ENCODE data around the gene TMPRSS11E. TPM values are rescaled to one million over a fixed set of nuclear protein-coding genes. Genes with fewer than 3 reads are reported as not detected.
"Not testable (repeated sequence)": the region's sequence is repeated elsewhere in the genome, so short reads cannot be mapped to it uniquely, and the experiment has no call there.

Gene TMPRSS11E
- total RNA-seq = not detected
- long read RNA-seq = 0 reads

DNA sequence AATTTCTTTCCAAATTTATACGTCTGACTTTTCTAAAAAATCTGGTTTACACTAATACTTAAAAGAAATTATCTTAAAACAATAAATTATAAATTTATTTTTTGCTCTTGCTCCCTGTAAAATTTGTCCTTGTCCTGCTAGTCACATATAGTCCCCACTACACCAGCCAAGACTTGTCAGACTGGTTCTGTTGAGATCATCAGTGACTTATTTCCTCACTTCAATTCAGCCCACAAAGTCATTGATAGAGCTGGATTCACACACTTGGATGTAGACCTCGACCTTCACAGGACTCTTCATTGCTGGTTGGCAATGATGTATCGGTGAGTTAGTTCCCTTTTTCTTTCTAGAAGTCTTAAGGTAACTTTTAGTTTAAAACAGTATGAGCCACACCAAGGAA lies at the start of gene TMPRSS11E:
Gene TMPRSS11E, plus strand, starts transcription at position 263 of the 400 bp plus-strand sequence. Its CDS starts 50 bp downstream, at position 313.
- DNase-seq = no peak
- ATAC-seq = no peak
- intact Hi-C loops (cut with micrococcal nuclease) = no loop called here

DNA sequence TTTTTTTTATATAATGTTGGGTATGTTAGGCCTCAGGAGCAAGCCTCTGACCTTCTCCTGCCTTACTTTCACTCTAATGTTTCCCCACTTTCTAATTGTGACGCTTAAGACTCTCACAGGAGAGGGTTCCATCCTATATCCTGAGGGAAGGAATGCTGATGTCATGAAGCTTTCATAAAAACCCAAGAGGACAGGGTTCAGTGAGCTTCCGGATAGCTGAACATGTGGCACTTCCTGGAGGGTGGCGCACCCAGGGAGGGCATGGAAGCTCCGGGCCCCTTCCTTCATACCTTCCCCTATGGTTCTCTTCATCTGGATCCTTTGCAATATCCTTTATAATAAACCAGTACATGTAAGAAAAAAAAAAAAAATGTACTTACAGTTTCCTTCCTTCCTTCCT lies 48.0 kb upstream of the TMPRSS11E start:
- ATAC-seq (no peak), DNase-seq (no peak)
- intact Hi-C loops (cut with micrococcal nuclease) = no loop called here

DNA sequence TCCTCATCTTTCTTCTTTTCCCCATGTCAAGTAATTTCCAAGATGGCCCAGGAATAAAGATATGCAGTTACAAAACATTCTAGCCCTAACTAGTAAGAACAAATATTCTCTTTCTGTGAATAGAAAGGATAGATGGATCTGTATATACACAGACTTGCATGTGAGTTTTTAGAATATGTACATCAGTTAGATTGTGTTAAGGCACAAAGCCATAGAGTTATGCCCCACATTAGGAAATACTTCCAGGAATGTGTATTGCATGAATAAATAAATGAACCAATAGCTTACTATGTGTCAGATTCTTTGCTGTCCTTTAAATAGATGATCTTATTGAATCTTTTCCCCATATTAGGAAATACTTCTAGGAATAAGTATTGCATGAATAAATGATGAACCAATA lies 46.0 kb upstream of the TMPRSS11E start:
- DNase-seq (no peak), ATAC-seq (no peak)
- intact Hi-C loops (cut with micrococcal nuclease) = no loop called here

DNA sequence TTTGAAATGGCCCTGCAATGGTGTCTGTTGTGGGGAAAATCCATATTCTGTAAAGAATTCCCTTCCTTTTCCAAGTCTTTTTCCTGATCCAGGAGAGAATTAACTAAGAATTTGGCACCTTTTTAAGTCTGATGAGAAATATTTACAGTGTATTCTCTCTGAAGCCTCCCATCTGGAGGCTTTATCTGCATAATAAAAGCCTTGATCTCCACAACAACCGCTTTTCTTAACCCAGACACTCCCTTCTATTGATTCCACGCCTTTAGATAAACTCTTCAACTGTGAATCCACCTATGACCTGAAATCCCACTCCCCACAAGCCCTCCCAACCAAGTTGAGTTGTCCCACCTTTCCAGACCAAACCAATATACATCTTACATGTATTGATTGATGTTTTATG lies 43.1 kb upstream of the TMPRSS11E start:
- intact Hi-C loops (cut with micrococcal nuclease) = no loop called here
- no peak for DNase-seq
- no peak for ATAC-seq

DNA sequence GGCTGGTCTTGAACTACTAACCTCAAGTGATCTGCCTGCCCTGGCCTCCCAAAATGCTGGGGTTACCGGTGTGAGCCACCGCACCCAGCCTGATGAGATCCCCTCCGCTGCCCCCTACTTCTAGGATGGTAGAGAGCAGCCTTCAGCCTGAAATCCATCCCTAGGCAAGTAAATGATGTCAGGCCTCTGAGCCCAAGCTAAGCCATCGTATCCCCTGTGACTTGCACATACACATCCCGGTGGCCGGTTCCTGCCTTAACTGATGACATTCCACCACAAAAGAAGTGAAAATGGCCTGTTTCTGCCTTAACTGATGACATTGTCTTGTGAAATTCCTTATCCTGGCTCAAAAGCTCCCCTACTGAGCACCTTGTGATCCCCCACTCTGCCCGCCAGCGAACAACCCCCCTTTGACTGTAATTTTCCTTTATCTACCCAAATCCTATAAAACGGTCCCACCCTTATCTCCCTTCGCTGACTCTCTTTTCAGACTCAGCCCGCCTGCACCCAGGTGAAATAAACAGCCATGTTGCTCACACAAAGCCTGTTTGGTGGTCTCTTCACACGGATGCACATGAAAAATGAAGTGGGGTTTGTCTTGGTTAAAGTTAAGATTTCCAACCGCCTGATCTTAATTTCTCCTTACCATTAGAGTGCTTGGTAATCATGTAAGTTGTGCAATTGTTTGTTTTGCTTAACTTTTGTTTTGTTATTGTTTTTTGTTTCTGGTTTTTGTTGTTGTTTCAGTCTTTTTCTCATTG lies 41.4 kb upstream of the TMPRSS11E start:
- ATAC-seq; DNase-seq; intact Hi-C loops (cut with micrococcal nuclease): not testable (repeated sequence)

DNA sequence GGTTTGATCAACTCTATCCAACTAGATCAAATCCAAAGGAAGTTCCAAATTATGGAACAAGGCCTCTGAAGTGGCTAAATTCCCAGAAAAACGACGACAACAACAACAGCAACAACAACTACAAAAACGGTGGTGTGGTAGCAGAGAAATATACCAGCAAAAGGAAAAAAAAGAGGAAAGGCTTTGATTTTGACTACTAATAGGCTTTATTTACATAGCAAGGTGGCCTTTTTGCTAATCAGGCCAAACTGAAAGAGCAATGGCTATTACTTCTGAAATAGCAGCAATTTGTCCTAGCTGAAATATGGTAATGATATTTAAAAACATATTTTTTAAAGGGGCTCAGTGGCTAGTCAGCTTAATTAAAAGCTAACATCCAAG lies 40.8 kb upstream of the TMPRSS11E start:
- no peak for DNase-seq
- intact Hi-C loops (cut with micrococcal nuclease) = no loop called here
- ATAC-seq = no peak

GRCh38 chr4:68407015-68407867 lies 40.0 kb upstream of the TMPRSS11E start:
- ATAC-seq; intact Hi-C loops (cut with micrococcal nuclease); DNase-seq: not testable (repeated sequence)

DNA sequence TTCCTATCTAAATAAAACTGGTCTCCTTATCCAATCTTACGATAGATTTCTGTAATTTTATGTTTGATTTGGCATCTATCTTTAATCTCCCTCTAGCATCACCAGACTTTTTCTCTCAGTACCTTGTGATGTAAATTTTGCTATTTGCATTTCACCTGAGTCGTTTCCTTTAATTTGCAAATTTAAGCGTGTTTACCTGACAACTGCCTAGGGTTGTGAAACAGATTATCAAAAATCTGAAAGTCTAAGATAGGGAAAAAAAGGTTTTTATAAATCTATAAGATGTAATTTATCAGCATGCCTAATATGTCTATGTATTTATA lies 39.4 kb upstream of the TMPRSS11E start:
- no peak for DNase-seq
- intact Hi-C loops (cut with micrococcal nuclease) = no loop called here
- no peak for ATAC-seq

GRCh38 chr4:68410149-68410548 lies 37.1 kb upstream of the TMPRSS11E start:
- intact Hi-C loops (cut with micrococcal nuclease) = no loop called here
- DNase-seq (no peak), ATAC-seq (no peak)

GRCh38 chr4:68410643-68411042 lies 36.6 kb upstream of the TMPRSS11E start:
- no peak for ATAC-seq
- DNase-seq = no peak
- intact Hi-C loops (cut with micrococcal nuclease) = no loop called here

GRCh38 chr4:68412031-68412430 lies 35.2 kb upstream of the TMPRSS11E start:
- DNase-seq; ATAC-seq; intact Hi-C loops (cut with micrococcal nuclease): not testable (repeated sequence)

GRCh38 chr4:68416591-68416990 lies 30.7 kb upstream of the TMPRSS11E start:
- intact Hi-C loops (cut with micrococcal nuclease) = no loop called here

GRCh38 chr4:68426516-68426915 lies 20.7 kb upstream of the TMPRSS11E start:
- ATAC-seq = no peak

More at GRCh38 chr4:68416591-68416990, 30.7 kb upstream of the TMPRSS11E start:
- DNase-seq (no peak), ATAC-seq (no peak)

DNA sequence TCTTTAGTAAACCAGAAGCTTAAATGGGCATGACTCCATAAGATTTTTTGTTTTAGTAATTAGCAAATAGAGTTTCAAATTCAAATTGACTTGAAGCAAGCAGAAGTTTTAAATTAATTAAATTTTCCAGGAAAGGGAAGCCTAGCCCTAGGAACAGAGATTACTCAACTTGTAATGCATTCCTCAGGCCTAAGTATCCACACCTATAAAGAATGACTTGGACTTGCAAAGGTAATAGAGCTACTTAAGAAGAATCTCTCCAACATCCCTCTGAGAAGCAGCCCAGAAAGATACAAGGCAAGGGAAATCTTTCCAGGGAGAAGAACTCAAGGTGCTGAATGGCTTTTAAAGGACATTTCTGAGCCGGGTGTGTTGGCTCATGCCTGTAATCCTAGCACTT lies 16.9 kb upstream of the TMPRSS11E start:
- no peak for DNase-seq
- ATAC-seq = no peak
- intact Hi-C loops (cut with micrococcal nuclease) = no loop called here

More at GRCh38 chr4:68426516-68426915, 20.7 kb upstream of the TMPRSS11E start:
- intact Hi-C loops (cut with micrococcal nuclease) = no loop called here
- no peak for DNase-seq

- ATAC-seq (no peak), DNase-seq (no peak)
- intact Hi-C loops (cut with micrococcal nuclease) = no loop called here
These were observed 14.9 kb upstream of the TMPRSS11E start for GRCh38 chr4:68432320-68432719.

- DNase-seq (no peak), ATAC-seq (no peak)
- intact Hi-C loops (cut with micrococcal nuclease) = no loop called here
These were observed 13.7 kb upstream of the TMPRSS11E start for GRCh38 chr4:68433582-68433981.

GRCh38 chr4:68434277-68434676 lies 13.0 kb upstream of the TMPRSS11E start:
- intact Hi-C loops (cut with micrococcal nuclease) = no loop called here
- no peak for ATAC-seq
- no peak for DNase-seq

GRCh38 chr4:68434836-68435235 lies 12.4 kb upstream of the TMPRSS11E start:
- ATAC-seq (no peak), DNase-seq (no peak)
- intact Hi-C loops (cut with micrococcal nuclease) = no loop called here

DNA sequence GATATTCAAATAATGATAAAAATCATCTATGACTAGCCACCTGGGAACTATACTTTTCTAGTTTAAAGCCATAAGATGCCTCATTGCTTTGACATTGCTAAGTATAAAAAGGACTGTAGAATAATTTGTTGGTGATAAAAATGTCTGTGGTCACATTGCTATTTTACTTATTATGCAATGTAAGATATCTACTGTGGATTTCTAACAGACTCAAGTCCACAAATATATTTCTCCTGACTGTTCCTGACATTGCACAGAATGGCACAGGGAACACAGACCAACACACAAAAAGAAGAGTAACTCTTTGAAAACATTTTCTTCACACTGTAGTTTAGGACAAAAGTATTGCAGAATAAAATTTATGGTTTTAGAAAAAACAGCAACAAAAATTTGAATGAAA lies 2.2 kb upstream of the TMPRSS11E start:
- ATAC-seq (no peak), DNase-seq (no peak)
- intact Hi-C loops (cut with micrococcal nuclease) = no loop called here

Data from left ventricle myocardium superior (tissue), 1 donor.